Muscle layer of duodenum (tissue), 2 donors: ENCODE data around the gene FRMPD4.

Source experiments
- H3K27ac ChIP-seq: one replicate; pipeline ENCODE4 v1.7.0; 2013; ENCODE audit warnings: mild to moderate bottlenecking, low read length
- H3K27me3 ChIP-seq: one replicate; pipeline ENCODE4 v1.7.0; 2013; ENCODE audit warnings: low read depth, mild to moderate bottlenecking, control low read depth, low read length
- H3K36me3 ChIP-seq, 2 donors: one replicate each; pipeline ENCODE4 v1.7.0; 2013; ENCODE audit warnings: low read length in 2 of 2, control low read depth in 1 of 2, mild to moderate bottlenecking in 1 of 2; ENCODE audit not compliant: insufficient read depth in 2 of 2, control insufficient read depth in 1 of 2
- H3K4me1 ChIP-seq, 2 donors: one replicate each; pipeline ENCODE4 v1.7.0; 2013; ENCODE audit warnings: low read length in 2 of 2, mild to moderate bottlenecking in 2 of 2, control low read depth in 1 of 2, moderate library complexity in 1 of 2; ENCODE audit not compliant: insufficient read depth in 2 of 2, control insufficient read depth in 1 of 2
- H3K4me3 ChIP-seq, 2 donors: one replicate each; pipeline ENCODE4 v1.7.0; 2013; ENCODE audit warnings: low read length in 2 of 2, low read depth in 1 of 2, mild to moderate bottlenecking in 1 of 2
- H3K9me3 ChIP-seq, 2 donors: one replicate each; pipeline ENCODE4 v1.7.0; 2013; ENCODE audit warnings: low read length in 2 of 2, control low read depth in 1 of 2, mild to moderate bottlenecking in 1 of 2; ENCODE audit not compliant: control insufficient read depth in 1 of 2
- donor health status: healthy.

FRMPD4 gene

DNA sequence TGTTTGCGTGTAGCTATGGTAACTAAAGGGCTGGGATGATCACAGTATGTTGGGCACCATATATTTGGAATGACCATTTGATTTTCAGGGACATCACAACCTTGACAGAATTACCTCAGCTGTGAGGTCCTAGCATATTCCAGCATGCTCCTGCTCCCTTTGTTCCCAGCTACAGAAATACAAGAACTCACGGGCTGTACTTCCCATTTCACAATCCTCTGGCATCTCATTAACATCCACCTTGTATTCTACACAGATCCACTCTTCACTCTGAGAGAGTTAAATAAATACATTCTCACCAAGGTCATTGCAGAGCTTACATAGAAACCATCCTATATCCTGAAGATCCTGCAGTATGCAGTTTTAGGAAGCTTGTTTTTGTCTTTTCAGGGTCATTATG, 169.7 kb downstream of the FRMPD4 start:
- H3K36me3 ChIP-seq: no peaks in the 10 kb centered on the region
- H3K27ac ChIP-seq: no peak overlapping the region
- no peaks in the 10 kb centered on the region for H3K27me3 ChIP-seq
- H3K4me1 ChIP-seq: no peaks in the 10 kb centered on the region
- H3K9me3 ChIP-seq: no peaks in the 10 kb centered on the region
- H3K4me3 ChIP-seq: no peak overlapping the region

DNA sequence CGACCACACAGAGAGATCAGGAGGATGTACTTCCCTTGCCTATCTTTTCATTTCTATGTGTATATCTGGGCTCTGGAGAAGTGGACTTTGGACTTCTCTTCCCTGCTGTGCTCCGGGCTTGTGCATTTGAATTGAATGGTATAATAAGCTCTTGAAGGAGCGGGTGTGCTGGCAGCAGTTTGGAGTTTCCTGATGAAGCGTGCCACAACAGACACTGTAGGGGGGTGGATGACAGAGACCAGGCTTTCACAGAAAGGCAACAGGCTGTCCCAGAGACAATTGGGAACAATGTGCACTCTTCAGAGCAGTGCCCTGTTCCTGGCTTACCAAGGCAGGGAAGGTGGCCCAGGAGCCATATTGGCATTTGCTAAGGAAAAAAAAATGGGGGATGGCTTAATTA, 170.1 kb downstream of the FRMPD4 start:
- H3K4me3 ChIP-seq: no peak overlapping the region
- no peaks in the 10 kb centered on the region for H3K27me3 ChIP-seq
- no peak overlapping the region for H3K27ac ChIP-seq
- H3K9me3 ChIP-seq: no peaks in the 10 kb centered on the region
- H3K36me3 ChIP-seq: no peaks in the 10 kb centered on the region
- H3K4me1 ChIP-seq: no peaks in the 10 kb centered on the region

DNA sequence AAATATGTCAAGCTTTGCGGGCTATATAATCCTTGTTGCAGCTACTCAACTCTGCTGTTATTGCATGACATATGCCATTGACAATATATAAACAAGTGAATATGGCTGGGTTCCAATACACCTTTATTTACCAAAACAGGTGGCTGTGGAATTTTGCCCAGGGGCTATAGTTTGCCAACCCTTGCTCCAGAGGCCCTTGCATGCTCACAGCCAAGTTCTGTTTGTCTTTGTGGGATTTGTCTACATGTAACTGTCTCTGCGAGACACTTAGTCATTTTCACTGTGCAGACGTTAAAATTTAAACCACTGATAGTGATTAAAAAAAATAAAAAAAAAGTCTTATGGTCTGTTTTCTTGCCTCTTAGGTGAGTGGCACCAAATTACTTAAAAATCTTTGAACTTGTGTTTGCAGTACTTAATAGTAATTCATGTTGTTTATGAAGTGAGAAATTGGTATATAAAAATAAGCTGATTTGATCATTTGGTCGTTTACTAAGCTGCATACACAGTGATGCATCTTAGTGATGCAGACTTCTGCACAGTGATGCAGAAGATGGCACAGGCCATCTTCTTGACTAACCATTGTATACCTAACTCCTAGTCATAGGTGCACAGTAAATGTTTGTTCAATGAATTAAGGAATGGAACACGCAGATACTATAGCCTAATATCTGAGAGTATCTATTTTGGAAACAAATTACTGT, 170.9 kb downstream of the FRMPD4 start:
- H3K4me3 ChIP-seq: no peak overlapping the region
- no peaks in the 10 kb centered on the region for H3K36me3 ChIP-seq
- no peak overlapping the region for H3K27ac ChIP-seq
- H3K27me3 ChIP-seq: no peaks in the 10 kb centered on the region
- no peaks in the 10 kb centered on the region for H3K4me1 ChIP-seq
- no peaks in the 10 kb centered on the region for H3K9me3 ChIP-seq

DNA sequence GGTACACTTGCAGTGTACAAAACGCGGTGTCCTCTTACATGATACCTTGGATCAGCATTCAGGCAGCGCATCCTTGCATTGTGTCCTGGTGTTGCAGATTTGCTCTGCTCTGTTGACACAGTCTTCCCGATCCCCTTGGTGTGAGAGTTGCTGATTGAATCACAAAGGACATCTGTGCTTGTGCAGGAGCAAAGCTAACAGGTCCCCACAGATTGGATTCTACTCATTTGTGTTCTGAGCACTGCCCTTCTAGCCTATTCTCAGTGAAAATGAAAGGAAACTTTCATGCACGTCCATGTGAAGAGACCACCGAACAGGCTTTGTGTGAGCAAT, 171.4 kb downstream of the FRMPD4 start:
- Histone ChIP-seq H3K36me3 (no peaks in the 10 kb centered on the region), H3K4me1 (no peaks in the 10 kb centered on the region), H3K9me3 (no peaks in the 10 kb centered on the region), H3K27me3 (no peaks in the 10 kb centered on the region), H3K4me3 (no peak overlapping the region), H3K27ac (no peak overlapping the region)

DNA sequence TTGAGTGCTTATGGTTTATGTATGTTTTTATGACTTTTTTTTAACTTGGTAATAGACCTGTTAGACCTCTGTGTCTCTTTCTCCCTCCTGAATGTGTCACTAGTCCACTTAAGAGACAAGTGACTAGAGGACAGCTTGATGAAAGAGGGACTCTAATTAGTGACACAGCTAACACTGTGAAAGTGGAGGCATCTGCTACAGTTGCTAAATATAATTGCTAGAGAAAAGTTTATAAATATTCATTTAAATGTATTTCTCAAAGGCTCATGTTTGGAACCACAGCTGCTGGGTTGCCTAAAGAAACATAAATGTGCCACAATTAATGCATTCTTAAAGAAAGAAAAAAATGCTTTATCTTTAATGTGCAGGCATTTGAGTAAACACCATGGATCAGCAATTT, 176.4 kb downstream of the FRMPD4 start:
- no peak overlapping the region for H3K27ac ChIP-seq
- H3K27me3 ChIP-seq: no peaks in the 10 kb centered on the region
- H3K4me3 ChIP-seq: no peak overlapping the region
- H3K9me3 ChIP-seq: no peaks in the 10 kb centered on the region
- no peaks in the 10 kb centered on the region for H3K4me1 ChIP-seq
- H3K36me3 ChIP-seq: no peaks in the 10 kb centered on the region

DNA sequence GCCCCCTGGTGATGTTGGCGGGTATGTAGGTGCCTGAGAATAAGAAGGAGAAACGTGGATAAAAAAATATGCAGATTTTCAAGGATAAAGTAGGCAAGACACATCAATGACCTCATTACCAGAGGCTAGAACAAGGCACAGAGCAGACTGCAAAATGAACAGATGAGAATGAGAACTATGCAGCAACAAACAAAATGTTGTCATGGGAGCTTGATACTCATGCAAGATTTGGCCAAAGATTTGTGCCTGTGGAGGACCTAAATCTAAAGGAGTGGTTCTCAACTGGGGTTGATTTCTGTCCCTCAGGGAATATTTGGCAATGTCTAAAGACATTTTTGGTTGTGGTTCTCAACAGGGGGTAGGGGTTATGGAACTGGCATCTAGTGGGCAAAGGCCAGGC, 177.3 kb downstream of the FRMPD4 start:
- H3K27me3 ChIP-seq: no peaks in the 10 kb centered on the region
- H3K9me3 ChIP-seq: no peaks in the 10 kb centered on the region
- H3K27ac ChIP-seq: no peak overlapping the region
- H3K36me3 ChIP-seq: no peaks in the 10 kb centered on the region
- H3K4me3 ChIP-seq: no peak overlapping the region
- no peaks in the 10 kb centered on the region for H3K4me1 ChIP-seq

DNA sequence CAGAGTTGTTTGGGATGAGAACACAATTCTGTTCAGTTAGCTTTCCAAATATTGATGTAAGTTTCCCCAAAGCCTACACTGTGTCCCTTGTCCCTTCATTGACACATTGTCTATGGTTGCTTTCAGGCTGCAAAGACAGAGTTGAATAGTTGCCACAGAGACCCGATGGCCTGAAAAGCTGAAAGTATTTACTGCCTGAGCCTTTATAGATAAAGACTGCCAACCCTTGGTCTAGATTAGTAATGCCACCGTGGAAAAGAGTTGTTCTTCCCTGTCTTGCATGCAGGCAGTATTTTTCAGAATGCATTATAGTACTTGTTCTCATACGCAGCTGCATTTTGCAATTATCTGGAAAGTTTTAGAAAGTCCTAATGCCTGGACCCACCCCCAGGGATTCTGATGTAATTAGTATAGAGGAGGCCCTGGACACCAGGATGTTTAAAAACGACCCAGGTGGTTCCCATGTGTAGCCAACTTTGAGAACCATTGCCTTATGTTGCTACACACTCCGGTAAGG, 180.8 kb downstream of the FRMPD4 start:
- no peak overlapping the region for H3K4me3 ChIP-seq
- no peaks in the 10 kb centered on the region for H3K27me3 ChIP-seq
- H3K9me3 ChIP-seq: no peaks in the 10 kb centered on the region
- no peak overlapping the region for H3K27ac ChIP-seq
- H3K36me3 ChIP-seq: no peaks in the 10 kb centered on the region
- no peaks in the 10 kb centered on the region for H3K4me1 ChIP-seq

DNA sequence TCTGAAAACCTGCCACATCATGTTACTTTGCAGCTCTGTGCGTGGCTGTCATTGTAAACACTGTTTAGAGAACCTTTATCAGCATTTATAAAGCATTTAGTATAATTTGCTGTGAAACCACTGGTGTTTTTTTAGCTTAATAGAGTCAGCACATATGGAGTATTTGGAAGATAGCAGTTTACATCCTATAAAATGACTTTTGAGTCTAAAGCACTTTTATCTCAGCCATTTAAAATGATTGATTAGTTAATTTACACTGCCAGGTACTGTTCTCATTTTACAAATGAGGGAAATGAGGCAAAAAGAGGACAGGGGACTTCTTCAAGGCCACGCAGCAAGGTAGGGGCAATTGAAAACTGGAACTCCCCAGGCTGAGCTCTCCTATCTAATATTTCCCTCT, 181.7 kb downstream of the FRMPD4 start:
- Histone ChIP-seq H3K27me3 (no peaks in the 10 kb centered on the region), H3K27ac (no peak overlapping the region), H3K9me3 (no peaks in the 10 kb centered on the region), H3K4me3 (no peak overlapping the region), H3K36me3 (no peaks in the 10 kb centered on the region), H3K4me1 (no peaks in the 10 kb centered on the region)

DNA sequence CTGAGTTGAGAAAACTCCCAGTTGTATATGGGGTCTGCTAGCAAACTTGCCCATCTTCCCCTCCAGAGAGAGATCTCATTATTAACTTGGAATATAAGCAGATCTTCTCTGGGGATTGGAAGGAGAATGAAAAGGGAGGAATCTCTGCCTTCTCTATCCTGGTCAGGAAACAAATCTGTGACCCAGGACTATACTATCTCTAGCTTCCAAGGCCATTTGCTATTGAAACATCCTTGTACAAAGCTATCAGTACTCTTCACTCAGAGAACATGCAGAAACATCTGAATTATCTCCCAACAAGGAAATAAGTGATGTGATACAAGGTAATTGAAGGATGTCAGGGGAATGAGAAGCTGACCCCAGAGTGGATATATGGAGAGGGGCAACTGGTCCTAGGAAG, 183.8 kb downstream of the FRMPD4 start:
- Histone ChIP-seq H3K9me3 (no peaks in the 10 kb centered on the region), H3K4me3 (no peak overlapping the region), H3K36me3 (no peaks in the 10 kb centered on the region), H3K27me3 (no peaks in the 10 kb centered on the region), H3K4me1 (no peaks in the 10 kb centered on the region), H3K27ac (no peak overlapping the region)

DNA sequence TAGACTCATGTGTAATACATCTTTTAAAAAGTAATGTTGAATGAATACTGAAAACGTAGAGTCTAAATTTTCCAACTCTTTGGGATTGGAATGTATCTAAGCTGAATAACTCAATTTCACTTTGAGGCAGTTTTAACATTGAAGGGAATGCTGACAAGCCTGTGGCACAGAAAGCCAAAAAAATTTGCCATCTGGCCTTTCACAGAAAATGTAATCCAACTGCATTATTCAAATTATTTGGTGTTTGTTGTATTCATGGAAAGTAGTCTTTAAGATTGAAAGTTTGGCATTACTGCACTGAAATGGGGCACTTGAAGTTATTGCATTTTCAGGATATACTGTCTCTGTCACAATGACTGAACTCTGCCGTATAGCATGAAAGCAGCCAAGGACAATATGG, 186.9 kb downstream of the FRMPD4 start:
- Histone ChIP-seq H3K9me3 (no peaks in the 10 kb centered on the region), H3K27ac (no peak overlapping the region)

DNA sequence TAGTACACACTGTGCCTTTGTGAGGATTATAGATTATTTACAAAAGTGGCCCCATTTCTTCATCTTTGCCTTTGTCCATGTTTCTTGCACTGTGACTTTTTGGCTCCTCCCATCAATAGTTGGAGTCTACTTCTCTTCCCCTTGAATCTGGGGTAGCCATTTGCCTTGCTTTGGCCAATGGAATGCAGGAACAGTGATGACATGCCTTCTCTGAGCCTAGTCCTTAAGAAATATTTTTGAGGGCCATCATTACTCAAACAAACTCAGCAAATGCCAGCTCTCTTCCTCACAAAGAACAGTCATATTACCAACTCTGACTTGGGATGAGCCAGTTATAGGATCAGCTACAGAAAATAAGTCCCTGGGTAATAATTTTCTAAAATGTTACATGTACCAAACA, 189.6 kb downstream of the FRMPD4 start:
- Histone ChIP-seq H3K4me1 (no peaks in the 10 kb centered on the region), H3K4me3 (no peak overlapping the region), H3K27me3 (no peaks in the 10 kb centered on the region), H3K9me3 (no peaks in the 10 kb centered on the region), H3K27ac (no peak overlapping the region), H3K36me3 (no peaks in the 10 kb centered on the region)

More for the DNA sequence above, 186.9 kb downstream of the FRMPD4 start:
- Histone ChIP-seq H3K4me1 (no peaks in the 10 kb centered on the region), H3K4me3 (no peak overlapping the region), H3K27me3 (no peaks in the 10 kb centered on the region), H3K36me3 (no peaks in the 10 kb centered on the region)

DNA sequence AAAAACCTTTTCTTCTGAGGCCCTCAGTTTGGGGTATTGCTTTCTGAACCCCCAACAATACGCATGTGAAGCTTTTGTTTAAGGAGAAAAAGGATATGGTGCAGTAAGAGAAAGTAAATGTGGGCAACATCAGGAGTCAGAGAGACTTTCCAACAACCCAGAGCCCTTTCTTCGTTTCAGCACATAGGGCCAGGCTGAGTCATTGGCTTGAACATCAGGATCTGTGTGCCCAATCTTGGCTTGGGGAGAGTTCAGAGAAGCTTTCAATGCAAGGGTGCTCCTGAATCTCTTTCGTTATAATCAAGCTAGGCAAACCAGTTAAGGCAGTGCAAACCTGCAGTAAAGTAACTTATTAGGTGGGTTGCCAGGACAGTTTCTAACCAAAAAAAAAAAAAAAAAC, 191.2 kb downstream of the FRMPD4 start:
- H3K4me1 ChIP-seq: no peaks in the 10 kb centered on the region
- no peak overlapping the region for H3K4me3 ChIP-seq
- H3K36me3 ChIP-seq: no peaks in the 10 kb centered on the region
- no peaks in the 10 kb centered on the region for H3K9me3 ChIP-seq
- no peaks in the 10 kb centered on the region for H3K27me3 ChIP-seq
- no peak overlapping the region for H3K27ac ChIP-seq
